Neural progenitor cell (in vitro differentiated cells): ENCODE results near the gene PDE7B.
A peak's percentile ranks its signal among the peaks of the same experiment; 100 is the strongest.

Experiments used
- CTCF ChIP-seq: fragments of 200-600 bp; sonication (generic); IDR thresholded peaks from 2 replicates; pipeline ENCODE4 v1.5.1; 2017; ENCODE audit warnings: antibody characterized with exemption, mild to moderate bottlenecking
- EZH2 ChIP-seq: fragments of 200-600 bp; sonication (generic); IDR thresholded peaks from 2 replicates; pipeline ENCODE4 v1.6.1; 2017; ENCODE audit warnings: antibody characterized with exemption, mild to moderate bottlenecking, moderate library complexity

- TF ChIP-seq CTCF (peak; percentile 26), EZH2 (no peak)
These were observed 180.5 kb downstream of the PDE7B start for GRCh38 chr6:136031982-136032381.
